GM21528 (cell line): ENCODE results near the gene CEP78.
"Not testable (repeated sequence)": the region's sequence is repeated elsewhere in the genome, so short reads cannot be mapped to it uniquely, and the experiment has no call there.

Experiments used
- ATAC-seq: cut with Tn5 transposase; IDR thresholded peaks from one replicate; pipeline ENCODE4 v1.9.1; 2021; ENCODE audit warnings: mild to moderate bottlenecking, moderate library complexity; ENCODE audit not compliant: unreplicated experiment, low FRiP score

CEP78 gene

GRCh38 chr9:78284181-78284580 is 48.3 kb downstream of the CEP78 start:
- not testable (repeated sequence) for ATAC-seq

GRCh38 chr9:78286125-78286524 is 50.2 kb downstream of the CEP78 start:
- no peak for ATAC-seq

GRCh38 chr9:78286946-78287388 is 51.1 kb downstream of the CEP78 start:
- no peak for ATAC-seq

GRCh38 chr9:78288214-78288892 is 52.5 kb downstream of the CEP78 start:
- ATAC-seq = no peak

GRCh38 chr9:78289474-78289873 is 53.6 kb downstream of the CEP78 start:
- ATAC-seq = no peak

- no peak for ATAC-seq
These were observed 55.5 kb downstream of the CEP78 start for GRCh38 chr9:78291240-78291925.

- no peak for ATAC-seq
These were observed 56.2 kb downstream of the CEP78 start for GRCh38 chr9:78292026-78292425.

- no peak for ATAC-seq
These were observed 57.0 kb downstream of the CEP78 start for GRCh38 chr9:78292716-78293497.

- ATAC-seq = no peak
These were observed 58.7 kb downstream of the CEP78 start for GRCh38 chr9:78294290-78295176.

- ATAC-seq = no peak
These were observed 59.3 kb downstream of the CEP78 start for GRCh38 chr9:78295177-78295575.

GRCh38 chr9:78295731-78296130 is 59.9 kb downstream of the CEP78 start:
- ATAC-seq = no peak

GRCh38 chr9:78296201-78296892 is 60.5 kb downstream of the CEP78 start:
- no peak for ATAC-seq

GRCh38 chr9:78296893-78297671 is 61.2 kb downstream of the CEP78 start, which contains the start of gene PSAT1:
Gene PSAT1 (plus strand): TSS chr9:78297125. CDS start chr9:78297211, 86 bp downstream.
- ATAC-seq = peak; percentile 99

GRCh38 chr9:78297672-78297961 is 61.7 kb downstream of the CEP78 start:
- no peak for ATAC-seq

- ATAC-seq = no peak
These were observed 62.3 kb downstream of the CEP78 start for GRCh38 chr9:78298046-78298765.

- no peak for ATAC-seq
These were observed 64.3 kb downstream of the CEP78 start for GRCh38 chr9:78300209-78300608.

- no peak for ATAC-seq
These were observed 65.6 kb downstream of the CEP78 start for GRCh38 chr9:78301466-78301865.

GRCh38 chr9:78303377-78304062 is 67.6 kb downstream of the CEP78 start:
- ATAC-seq = no peak
